GM21381 (cell line): Measurements from ENCODE around the gene HOXC9.

ENCODE experiments used
- ATAC-seq: cut with Tn5 transposase; IDR thresholded peaks from one replicate; pipeline ENCODE4 v1.9.1; 2021; ENCODE audit warnings: mild to moderate bottlenecking, moderate library complexity; ENCODE audit not compliant: unreplicated experiment

The HOXC9 gene

GRCh38 chr12:53975479-53976152 is 24.3 kb upstream of the HOXC9 start:
- no peak for ATAC-seq

GRCh38 chr12:53976172-53976822 is 23.7 kb upstream of the HOXC9 start:
- ATAC-seq: no peak

GRCh38 chr12:53976823-53977595 is 23.0 kb upstream of the HOXC9 start:
- no peak for ATAC-seq

GRCh38 chr12:53977596-53978445 is 22.1 kb upstream of the HOXC9 start:
- no peak for ATAC-seq

- no peak for ATAC-seq
Measured at GRCh38 chr12:53978477-53979356, 21.2 kb upstream of the HOXC9 start.

DNA sequence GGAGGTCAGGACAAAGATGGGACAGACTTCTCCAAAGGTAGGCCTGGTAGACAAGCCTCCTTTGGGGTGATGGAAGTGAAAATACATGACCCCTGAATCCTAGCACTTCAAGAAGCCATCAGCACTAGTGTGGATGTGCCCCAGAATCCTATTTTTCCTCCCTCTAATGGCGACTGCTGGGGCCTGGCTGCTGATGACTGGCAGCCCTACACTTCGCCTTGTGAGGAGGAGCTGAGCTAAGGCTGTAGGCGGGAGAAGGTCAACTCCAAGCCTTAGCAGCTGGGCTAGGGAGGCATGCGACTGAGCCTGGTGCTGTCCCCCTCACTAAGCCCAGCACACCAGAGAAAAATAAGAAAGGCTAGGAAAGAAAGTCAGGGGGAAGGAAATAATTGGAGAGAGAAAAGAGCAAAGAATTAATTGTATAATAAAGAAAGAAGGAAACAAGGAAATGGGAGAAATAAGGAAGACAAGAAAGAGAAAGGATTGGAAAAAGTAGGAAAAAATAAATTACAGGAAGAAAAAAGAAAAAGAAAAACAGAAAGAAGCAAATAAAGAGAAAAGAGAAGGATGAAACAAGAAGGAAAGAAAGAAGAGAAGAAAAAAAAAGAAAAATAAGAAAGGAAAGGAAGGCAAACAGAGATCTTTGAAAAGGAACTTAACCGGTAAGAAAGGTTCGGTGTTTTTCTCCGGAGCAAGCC is 19.7 kb upstream of the HOXC9 start:
- no peak for ATAC-seq

DNA sequence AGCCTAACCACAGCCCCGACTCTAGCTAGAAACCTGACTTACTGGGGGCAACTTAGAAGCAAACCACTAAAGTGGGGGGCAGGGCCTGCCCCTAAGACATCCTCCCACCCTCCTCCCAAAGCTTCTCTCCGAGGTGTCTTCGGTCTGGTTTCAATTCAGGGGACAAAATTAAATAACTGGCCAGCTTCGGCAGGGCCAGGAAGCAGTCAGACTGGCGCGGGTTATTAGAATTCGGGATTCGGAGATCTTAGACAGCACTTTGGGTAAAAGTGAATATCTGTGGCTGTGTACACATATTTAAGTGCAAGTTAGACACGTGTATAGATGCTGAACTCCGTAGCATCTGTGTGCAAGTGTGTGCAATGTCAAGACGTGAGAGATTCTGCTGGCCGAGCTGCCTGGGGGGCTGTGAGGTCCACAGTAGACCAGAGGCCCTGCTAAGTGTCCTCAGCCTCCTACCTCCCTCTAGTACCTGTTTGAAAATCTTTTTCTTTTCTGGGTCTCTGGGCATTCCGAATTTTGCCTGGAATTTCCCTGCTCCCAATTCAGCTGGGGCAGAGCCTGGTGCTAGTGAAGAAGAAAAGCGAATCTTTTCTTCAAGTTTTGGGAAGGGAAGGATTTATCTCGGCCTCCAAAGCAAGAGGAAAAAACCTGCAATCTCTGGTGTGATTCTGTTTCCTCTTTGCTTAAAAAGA is 19.0 kb upstream of the HOXC9 start:
- no peak for ATAC-seq

- no peak for ATAC-seq
Measured at GRCh38 chr12:53981634-53982565, 18.1 kb upstream of the HOXC9 start.

- no peak for ATAC-seq
Measured at GRCh38 chr12:53982648-53983567, 17.1 kb upstream of the HOXC9 start.

GRCh38 chr12:53983568-53983949 is 16.4 kb upstream of the HOXC9 start:
- no peak for ATAC-seq

- no peak for ATAC-seq
Measured at GRCh38 chr12:53983950-53984572, 15.9 kb upstream of the HOXC9 start.

DNA sequence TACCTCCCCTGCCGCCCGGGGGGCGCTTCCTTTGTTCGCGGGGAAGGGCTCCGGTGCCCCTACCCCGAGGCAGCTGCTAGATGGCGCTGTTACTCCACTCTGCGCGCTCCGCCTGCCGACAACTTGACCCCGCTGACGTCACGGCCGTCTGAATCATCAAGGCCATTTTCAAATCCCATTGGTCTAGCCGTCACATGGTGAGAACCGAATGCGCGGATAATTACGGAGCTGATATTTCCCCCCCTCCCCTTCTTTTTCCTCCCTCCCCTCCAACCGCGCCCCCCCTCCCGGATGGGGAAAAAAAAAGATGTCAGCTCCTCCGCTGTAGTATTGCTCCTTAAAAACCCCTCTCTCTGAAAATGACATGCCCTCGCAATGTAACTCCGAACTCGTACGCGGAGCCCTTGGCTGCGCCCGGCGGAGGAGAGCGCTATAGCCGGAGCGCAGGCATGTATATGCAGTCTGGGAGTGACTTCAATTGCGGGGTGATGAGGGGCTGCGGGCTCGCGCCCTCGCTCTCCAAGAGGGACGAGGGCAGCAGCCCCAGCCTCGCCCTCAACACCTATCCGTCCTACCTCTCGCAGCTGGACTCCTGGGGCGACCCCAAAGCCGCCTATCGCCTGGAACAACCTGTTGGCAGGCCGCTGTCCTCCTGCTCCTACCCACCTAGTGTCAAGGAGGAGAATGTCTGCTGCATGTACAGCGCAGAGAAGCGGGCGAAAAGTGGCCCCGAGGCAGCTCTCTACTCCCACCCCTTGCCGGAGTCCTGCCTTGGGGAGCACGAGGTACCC is 14.9 kb upstream of the HOXC9 start, which contains the start of gene HOXC10:
Gene HOXC10 (plus strand): TSS at position 246 of the 791 bp plus-strand sequence. CDS start 114 bp downstream, at position 360.
- no peak for ATAC-seq

GRCh38 chr12:53985692-53985993 is 14.3 kb upstream of the HOXC9 start:
- no peak for ATAC-seq

DNA sequence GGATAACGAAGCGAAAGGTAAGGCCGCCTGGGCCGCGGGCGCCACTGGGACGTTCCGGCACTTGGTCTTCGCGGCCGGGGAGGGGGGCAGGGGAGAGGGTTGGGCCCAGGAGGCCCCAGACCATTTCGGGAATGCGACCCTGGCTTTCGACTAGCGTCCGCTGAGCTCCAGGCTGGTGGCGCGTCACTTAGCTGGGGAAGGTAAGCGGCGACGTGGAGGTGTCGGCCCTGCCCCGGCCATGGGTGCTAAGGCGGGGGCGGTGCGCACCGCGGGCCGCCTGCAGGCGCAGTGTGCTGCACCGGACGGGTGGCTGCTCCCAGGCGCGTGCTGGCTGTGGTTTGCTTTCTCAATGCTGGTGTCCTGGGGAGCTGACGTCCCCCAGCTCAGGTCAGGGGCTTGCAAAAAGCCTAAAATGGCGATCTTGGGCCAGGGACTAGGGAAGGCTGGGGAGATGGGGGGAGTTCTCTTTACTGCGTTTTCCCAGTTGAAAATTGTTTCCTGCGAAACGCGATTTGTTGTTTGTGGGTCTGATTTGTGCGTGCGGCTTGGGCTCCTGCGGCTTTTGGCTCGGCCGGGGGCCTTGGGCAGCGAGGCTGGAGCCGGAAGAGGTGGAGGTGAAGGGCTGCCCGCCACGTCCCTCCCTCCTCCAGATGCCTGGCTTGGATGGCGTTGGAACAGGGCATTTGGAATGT is 13.8 kb upstream of the HOXC9 start:
- no peak for ATAC-seq
